Measurements from ENCODE around the gene PER2.

- TF ChIP-seq CTCF (IDR thresholded peaks at IDR 0.05 in 8 of 11, conservative IDR thresholded peaks at IDR 0.05 in 3 of 11) (no peak), POLR2AphosphoS5 (IDR thresholded peaks at IDR 0.05) (no peak)
Observed at GRCh38 chr2:238251331-238251730, 37.1 kb downstream of the PER2 start.
